Stimulated activated CD4-positive, alpha-beta T cell treated with anti-CD3 and anti-CD28 coated beads, Interleukin-1b, Interleukin-23, amount 100 ng/mL, for 4 hours (primary cell): Measurements from ENCODE around the gene SCNN1B.
"Not testable (repeated sequence)": the region's sequence is repeated elsewhere in the genome, so short reads cannot be mapped to it uniquely, and the experiment has no call there.

ENCODE experiments used
- DNase-seq, 2 donors: peaks; one replicate each; pipeline ENCODE4 v3.0.0-alpha.2; 2020; ENCODE audit warnings: low read depth in 2 of 2

The SCNN1B gene

GRCh38 chr16:23381702-23382101 lies 79.6 kb downstream of the SCNN1B start:
- DNase-seq, result not testable (repeated sequence)

- no peak for DNase-seq
Measured at GRCh38 chr16:23382279-23382678, 80.2 kb downstream of the SCNN1B start.

- no peak for DNase-seq
Measured at GRCh38 chr16:23383881-23384280, 81.8 kb downstream of the SCNN1B start.

- DNase-seq, result no peak
Measured at GRCh38 chr16:23384878-23385277, 82.8 kb downstream of the SCNN1B start.

- no peak for DNase-seq
Measured at GRCh38 chr16:23385441-23385840, 83.3 kb downstream of the SCNN1B start.

- no peak for DNase-seq
Measured at GRCh38 chr16:23387666-23388065, 85.6 kb downstream of the SCNN1B start.

GRCh38 chr16:23388786-23389185 lies 86.7 kb downstream of the SCNN1B start:
- DNase-seq, result no peak

- no peak for DNase-seq
Measured at GRCh38 chr16:23389201-23389600, 87.1 kb downstream of the SCNN1B start.

GRCh38 chr16:23389936-23390335 lies 87.8 kb downstream of the SCNN1B start:
- not testable (repeated sequence) for DNase-seq

GRCh38 chr16:23391381-23392222 lies 89.5 kb downstream of the SCNN1B start:
- no peak for DNase-seq

- no peak for DNase-seq
Measured at GRCh38 chr16:23392223-23392600, 90.1 kb downstream of the SCNN1B start.

GRCh38 chr16:23394141-23394831 lies 92.2 kb downstream of the SCNN1B start:
- no peak for DNase-seq

GRCh38 chr16:23395732-23396131 lies 93.6 kb downstream of the SCNN1B start:
- DNase-seq, result no peak

- no peak for DNase-seq
Measured at GRCh38 chr16:23397464-23397863, 95.4 kb downstream of the SCNN1B start.

- DNase-seq, result no peak
Measured at GRCh38 chr16:23398987-23399805, 97.1 kb downstream of the SCNN1B start.

GRCh38 chr16:23400447-23400846 lies 98.3 kb downstream of the SCNN1B start:
- not testable (repeated sequence) for DNase-seq

- no peak for DNase-seq
Measured at GRCh38 chr16:23401139-23401538, 99.0 kb downstream of the SCNN1B start.

- no peak for DNase-seq
Measured at GRCh38 chr16:23402100-23402499, 100.0 kb downstream of the SCNN1B start.

GRCh38 chr16:23403547-23403946 lies 101.4 kb downstream of the SCNN1B start:
- DNase-seq, result no peak

GRCh38 chr16:23406024-23406423 lies 103.9 kb downstream of the SCNN1B start:
- no peak for DNase-seq

GRCh38 chr16:23406546-23407240 lies 104.6 kb downstream of the SCNN1B start:
- no peak for DNase-seq
